RWPE1 (cell line): ENCODE measurements around the gene ATP2B2.
A peak's percentile ranks its signal among the peaks of the same experiment; 100 is the strongest.

ENCODE experiments used
- CTCF ChIA-PET: fragments of 350-600 bp; sonication (Branson Sonifier 250); formaldehyde crosslinking; extraction: SDS; loops from one replicate; lab custom pipeline; 2021; lab: Yijun Ruan, JAX
- POLR2A ChIA-PET: fragments of 400-600 bp; formaldehyde crosslinking; extraction: SDS; loops from one replicate; lab custom pipeline; 2020; ENCODE audit warnings: antibody characterized with exemption; ENCODE audit not compliant: low non-redundant PET; lab: Yijun Ruan, JAX
- DNase-seq: peaks from one replicate; pipeline ENCODE4 v3.0.0; 2012; ENCODE audit warnings: low spot score
- H3K27ac ChIP-seq: fragments of 450-650 bp; 2 replicates; pipeline ENCODE4 v1.5.1; 2017
- CTCF ChIP-seq: fragments of 450-650 bp; conservative IDR thresholded peaks from 2 replicates; pipeline ENCODE4 v1.5.1; 2017; ENCODE audit warnings: low read depth, mild to moderate bottlenecking

The ATP2B2 gene

GRCh38 chr3:10432156-10432845 lies 73.1 kb downstream of the ATP2B2 start:
- POLR2A ChIA-PET, result no interaction called here
- DNase-seq, result peak; percentile 42
- no peak overlapping the region for H3K27ac ChIP-seq
- CTCF ChIA-PET, result interaction anchor here (0.8 kb wide), 1 partner anchor 88 kb away, joined by 3 read pairs; no protein-coding TSS in a partner anchor
- TF ChIP-seq CTCF, result no peak

DNA sequence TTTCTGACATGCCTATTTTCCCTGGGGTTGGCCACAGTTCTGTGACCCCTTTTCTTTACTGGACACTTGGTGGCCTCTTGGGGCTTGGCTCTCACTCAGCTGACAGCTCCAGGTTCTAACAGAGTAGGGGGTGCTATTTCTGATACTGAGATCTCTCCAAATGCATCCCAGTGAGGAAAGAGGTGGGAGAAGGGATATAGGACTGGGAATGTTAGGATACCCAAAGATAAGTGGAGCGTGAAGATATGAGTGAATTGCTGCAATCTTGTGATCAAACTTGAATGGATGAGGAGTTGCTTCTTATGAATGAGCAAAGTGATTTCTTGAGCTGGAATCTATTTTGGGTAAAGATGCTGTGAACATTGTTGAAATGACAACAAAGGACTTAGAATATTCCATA lies 74.6 kb downstream of the ATP2B2 start:
- H3K27ac ChIP-seq, result no peak overlapping the region
- TF ChIP-seq CTCF, result no peak
- no peak for DNase-seq
- CTCF ChIA-PET, result no interaction called here
- POLR2A ChIA-PET, result no interaction called here

GRCh38 chr3:10428406-10429091 lies 76.8 kb downstream of the ATP2B2 start:
- no peak for DNase-seq
- no peak overlapping the region for H3K27ac ChIP-seq
- CTCF ChIA-PET, result no interaction called here
- POLR2A ChIA-PET, result no interaction called here
- no peak for TF ChIP-seq CTCF

- CTCF ChIA-PET, result no interaction called here
- no peak overlapping the region for H3K27ac ChIP-seq
- no peak for DNase-seq
- POLR2A ChIA-PET, result no interaction called here
- no peak for TF ChIP-seq CTCF
Measured at GRCh38 chr3:10426346-10427220, 78.8 kb downstream of the ATP2B2 start.

DNA sequence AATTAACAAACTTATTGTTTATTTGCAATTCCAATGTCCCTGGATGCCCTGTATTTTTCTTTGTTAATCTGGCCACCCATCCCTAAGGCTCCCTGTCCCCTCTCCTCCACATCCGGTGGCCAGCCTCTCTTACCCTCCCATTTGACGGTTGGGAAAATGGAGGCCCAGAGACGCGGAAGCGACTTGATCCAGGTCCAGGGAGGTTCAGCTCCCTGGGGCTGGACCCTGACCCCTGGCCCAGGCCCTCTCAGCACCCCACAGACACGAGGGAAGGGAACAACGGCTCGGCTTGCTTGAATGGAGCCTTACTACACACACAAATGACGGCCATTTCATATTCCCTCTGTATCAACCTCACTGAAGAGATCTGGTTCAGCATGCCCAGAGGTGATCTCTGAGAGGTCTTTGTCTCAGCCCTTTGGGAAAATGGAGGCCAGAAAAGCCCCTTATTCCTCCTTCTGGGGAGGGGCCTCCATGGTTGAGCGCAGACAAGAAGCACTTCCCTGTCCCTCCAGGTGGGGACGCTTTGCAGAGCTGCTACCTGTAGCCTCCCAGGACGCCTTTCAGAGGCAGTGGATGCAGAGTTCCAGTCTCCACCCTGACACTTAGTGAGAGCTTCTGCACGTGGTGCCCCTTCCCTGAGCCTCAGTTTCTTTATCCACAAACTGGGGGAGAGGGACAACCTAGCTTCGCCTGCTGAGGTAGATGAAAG lies 82.1 kb downstream of the ATP2B2 start:
- no peak for DNase-seq
- CTCF ChIA-PET, result no interaction called here
- no peak for TF ChIP-seq CTCF
- no peak overlapping the region for H3K27ac ChIP-seq
- POLR2A ChIA-PET, result no interaction called here

- no peak for DNase-seq
- CTCF ChIA-PET, result no interaction called here
- POLR2A ChIA-PET, result no interaction called here
- no peak for TF ChIP-seq CTCF
- H3K27ac ChIP-seq, result no peak overlapping the region
Measured at GRCh38 chr3:10421996-10422395, 83.4 kb downstream of the ATP2B2 start.
